SH-SY5Y (cell line): ENCODE results near the gene CPEB1.

Experiments
- GATA2 ChIP-seq: IDR thresholded peaks from 2 replicates; pipeline ENCODE4 v1.6.1; 2011; ENCODE audit warnings: mild to moderate bottlenecking, low read depth, low read length
- GATA3 ChIP-seq: IDR thresholded peaks from 2 replicates; pipeline ENCODE4 v1.6.1; 2011; ENCODE audit warnings: low read depth, mild to moderate bottlenecking, low read length, moderate library complexity

The CPEB1 gene

GRCh38 chr15:82641129-82641798 is 5.9 kb downstream of the CPEB1 start:
- TF ChIP-seq GATA2 (no peak), GATA3 (no peak)

- TF ChIP-seq GATA2 (no peak), GATA3 (no peak)
Measured at GRCh38 chr15:82640672-82641071, 6.5 kb downstream of the CPEB1 start.

GRCh38 chr15:82635798-82636197 is 11.4 kb downstream of the CPEB1 start:
- TF ChIP-seq GATA3: no peak
- TF ChIP-seq GATA2: no peak

GRCh38 chr15:82630033-82630432 is 17.1 kb downstream of the CPEB1 start:
- TF ChIP-seq GATA2: no peak
- no peak for TF ChIP-seq GATA3

GRCh38 chr15:82625136-82625535 is 22.0 kb downstream of the CPEB1 start:
- TF ChIP-seq GATA2 (no peak), GATA3 (no peak)

GRCh38 chr15:82624438-82624837 is 22.7 kb downstream of the CPEB1 start:
- no peak for TF ChIP-seq GATA3
- no peak for TF ChIP-seq GATA2

- TF ChIP-seq GATA2 (no peak), GATA3 (no peak)
Measured at GRCh38 chr15:82624008-82624407, 23.2 kb downstream of the CPEB1 start.

GRCh38 chr15:82621970-82622369 is 25.2 kb downstream of the CPEB1 start:
- no peak for TF ChIP-seq GATA2
- TF ChIP-seq GATA3: no peak

- TF ChIP-seq GATA2 (no peak), GATA3 (no peak)
Measured at GRCh38 chr15:82613747-82614146, 33.4 kb downstream of the CPEB1 start.

GRCh38 chr15:82611348-82611747 is 35.8 kb downstream of the CPEB1 start:
- no peak for TF ChIP-seq GATA3

GRCh38 chr15:82602195-82602594 is 45.0 kb downstream of the CPEB1 start:
- TF ChIP-seq GATA3: no peak
- no peak for TF ChIP-seq GATA2

GRCh38 chr15:82599862-82600261 is 47.3 kb downstream of the CPEB1 start:
- TF ChIP-seq GATA3 (no peak), GATA2 (no peak)

- TF ChIP-seq GATA3 (no peak), GATA2 (no peak)
Measured at GRCh38 chr15:82597815-82598214, 49.3 kb downstream of the CPEB1 start.

GRCh38 chr15:82595766-82596165 is 51.4 kb downstream of the CPEB1 start:
- TF ChIP-seq GATA2 (no peak), GATA3 (no peak)

- TF ChIP-seq GATA2 (no peak), GATA3 (no peak)
Measured at GRCh38 chr15:82595203-82595602, 52.0 kb downstream of the CPEB1 start.

GRCh38 chr15:82587805-82588204 is 59.4 kb downstream of the CPEB1 start:
- TF ChIP-seq GATA3 (no peak), GATA2 (no peak)
